Measurements from ENCODE around the gene LRCH4. TPM values are rescaled to one million over a fixed set of nuclear protein-coding genes. Genes with fewer than 3 reads are reported as not detected.

LRCH4 gene
- total and polyA plus RNA-seq, 9 of the 15 experiments (the other 6 are each of a cell fraction or from before 2014, with no cell fraction given) = 0.06 to 63.3 (median 15.0) TPM

- no peaks in the 10 kb centered on the region for H3K9me1 ChIP-seq (ENCODE audit: control insufficient read depth, insufficient read depth, low read length)
- no peak overlapping the region for H3K4me2 ChIP-seq (ENCODE audit: insufficient read depth, low read length)
- POLR2A ChIA-PET = interaction anchor here (0.5 to 1.3 kb wide), 5 partner anchors 13 to 184 kb away, joined by 3 to 5 read pairs (median 4); partner anchors contain the start of gene MOSPD3
- H3K27me3 ChIP-seq (ENCODE audit: control insufficient read depth in 2 of 2, insufficient read depth in 2 of 2, low read length in 2 of 2) = no peaks in the 10 kb centered on the region
- H3K36me3 ChIP-seq (ENCODE audit: control insufficient read depth, insufficient read depth, low read length) = no peaks in the 10 kb centered on the region
- in situ Hi-C loops (cut with MboI) = no loop called here
- peak overlapping the region; percentile 34 for H2AFZ ChIP-seq (ENCODE audit: low read depth, low read length)
- intact Hi-C loops (cut with micrococcal nuclease) = no loop called here
- no peak for TF ChIP-seq ZNF311 (CRISPR knock-in tag; IDR thresholded peaks at IDR 0.05)
- H3K9ac ChIP-seq (ENCODE audit: insufficient read depth in 1 of 2, low read depth in 2 of 2, low read length in 2 of 2) = peak overlapping the region in 1 of 2 experiments; percentile 75; a peak in 2 of 4 replicates
- H3K79me2 ChIP-seq (ENCODE audit: control insufficient read depth, insufficient read depth, low read length) = peaks cover 7% of the 10 kb centered on the region
- BruUV-seq (replicated peaks) = no TSS peak
- DNase-seq (ENCODE audit: extremely low read depth in 1 of 4, low spot score in 3 of 4) = no peak
- peaks cover 0 to 32% of the 10 kb centered on the region in 2 experiments; a peak in 4 of 5 replicates for H3K4me1 ChIP-seq (replicated peaks in 1 of 2; ENCODE audit: control insufficient read depth in 2 of 2, insufficient read depth in 2 of 2, low read length in 2 of 2)
- 42% methylated on average over 18 of the region's 20 CpGs for WGBS (ENCODE audit: insufficient coverage, low coverage, missing lambda C conversion rate)
- no peak overlapping the region for H3K4me3 ChIP-seq
- CTCF ChIA-PET (ENCODE audit: low intra/inter-chr PET ratio) = no interaction called here
- H3K27ac ChIP-seq (ENCODE audit: extremely low read depth, low read depth, low read length) = no peak overlapping the region
- no peaks in the 10 kb centered on the region for H3K9me3 ChIP-seq (replicated peaks; ENCODE audit: control insufficient read depth, insufficient read depth, low read depth, low read length)
- peaks cover 4% of the 10 kb centered on the region; the same call in 1 of the 2 replicates for H4K20me1 ChIP-seq (replicated peaks; ENCODE audit: control insufficient read depth, insufficient read depth, low read length)
- no peak for ATAC-seq
- no peak for FAIRE-seq
These were observed 4.3 kb upstream of the LRCH4 start for GRCh38 chr7:100590077-100590737.

- Histone ChIP-seq H3K4me3 (no peak overlapping the region), H4K20me1 (replicated peaks; ENCODE audit: control insufficient read depth, insufficient read depth, low read length) (peaks cover 11% of the 10 kb centered on the region), H3K27me3 (ENCODE audit: control insufficient read depth in 2 of 2, insufficient read depth in 2 of 2, low read length in 2 of 2) (no peaks in the 10 kb centered on the region), H3K27ac (ENCODE audit: extremely low read depth, low read depth, low read length) (no peak overlapping the region), H3K4me2 (ENCODE audit: insufficient read depth, low read length) (no peak overlapping the region), H3K9me3 (replicated peaks; ENCODE audit: control insufficient read depth, insufficient read depth, low read depth, low read length) (no peaks in the 10 kb centered on the region), H3K9ac (ENCODE audit: insufficient read depth in 1 of 2, low read depth in 2 of 2, low read length in 2 of 2) (peak overlapping the region in 1 of 2 experiments; percentile 15; a peak in 1 of 4 replicates), H3K79me2 (ENCODE audit: control insufficient read depth, insufficient read depth, low read length) (peaks cover 15% of the 10 kb centered on the region), H3K4me1 (replicated peaks in 1 of 2; ENCODE audit: control insufficient read depth in 2 of 2, insufficient read depth in 2 of 2, low read length in 2 of 2) (peaks cover 7 to 40% of the 10 kb centered on the region in 2 experiments; a peak in 4 of 5 replicates), H3K36me3 (ENCODE audit: control insufficient read depth, insufficient read depth, low read length) (peaks cover 2% of the 10 kb centered on the region; the same call in 1 of the 3 replicates), H3K9me1 (ENCODE audit: control insufficient read depth, insufficient read depth, low read length) (peaks cover 7% of the 10 kb centered on the region), H2AFZ (ENCODE audit: low read depth, low read length) (no peak overlapping the region)
- DNase-seq (ENCODE audit: extremely low read depth in 1 of 4, low spot score in 3 of 4) (no peak), FAIRE-seq (no peak), ATAC-seq (no peak)
- ChIA-PET CTCF (ENCODE audit: low intra/inter-chr PET ratio) (no interaction called here), POLR2A (interaction anchor here (0.7 to 1.2 kb wide), 4 partner anchors 14 to 40 kb away, joined by 3 to 5 read pairs (median 4); partner anchors contain the start of gene MOSPD3)
- WGBS (ENCODE audit: insufficient coverage, low coverage, missing lambda C conversion rate) = 84% methylated on average over 7 of the region's 7 CpGs
- intact Hi-C loops (cut with micrococcal nuclease) = no loop called here
- in situ Hi-C loops (cut with MboI) = no loop called here
- BruUV-seq (replicated peaks) = no TSS peak
- TF ChIP-seq, protein P1, sequence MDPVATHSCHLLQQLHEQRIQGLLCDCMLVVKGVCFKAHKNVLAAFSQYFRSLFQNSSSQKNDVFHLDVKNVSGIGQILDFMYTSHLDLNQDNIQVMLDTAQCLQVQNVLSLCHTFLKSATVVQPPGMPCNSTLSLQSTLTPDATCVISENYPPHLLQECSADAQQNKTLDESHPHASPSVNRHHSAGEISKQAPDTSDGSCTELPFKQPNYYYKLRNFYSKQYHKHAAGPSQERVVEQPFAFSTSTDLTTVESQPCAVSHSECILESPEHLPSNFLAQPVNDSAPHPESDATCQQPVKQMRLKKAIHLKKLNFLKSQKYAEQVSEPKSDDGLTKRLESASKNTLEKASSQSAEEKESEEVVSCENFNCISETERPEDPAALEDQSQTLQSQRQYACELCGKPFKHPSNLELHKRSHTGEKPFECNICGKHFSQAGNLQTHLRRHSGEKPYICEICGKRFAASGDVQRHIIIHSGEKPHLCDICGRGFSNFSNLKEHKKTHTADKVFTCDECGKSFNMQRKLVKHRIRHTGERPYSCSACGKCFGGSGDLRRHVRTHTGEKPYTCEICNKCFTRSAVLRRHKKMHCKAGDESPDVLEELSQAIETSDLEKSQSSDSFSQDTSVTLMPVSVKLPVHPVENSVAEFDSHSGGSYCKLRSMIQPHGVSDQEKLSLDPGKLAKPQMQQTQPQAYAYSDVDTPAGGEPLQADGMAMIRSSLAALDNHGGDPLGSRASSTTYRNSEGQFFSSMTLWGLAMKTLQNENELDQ (CRISPR knock-in tag; IDR thresholded peaks at IDR 0.05; ENCODE audit: borderline replicate concordance) = no peak
- TF ChIP-seq TCF7L2 (IDR thresholded peaks at IDR 0.05; ENCODE audit: low read depth, low read length) = no peak
- 0 out of 2 replicates have a peak, but pooled peaks have one; percentile 27 for TF ChIP-seq ZBTB7A (IDR thresholded peaks at IDR 0.05; ENCODE audit: borderline replicate concordance, control insufficient read depth, low read depth, low read length)
These were observed 3.5 kb upstream of the LRCH4 start for GRCh38 chr7:100589341-100589947.

All from K562 (cell line).